ENCODE results near the gene PCDHA1. TPM values are rescaled to one million over a fixed set of nuclear protein-coding genes. Genes with fewer than 3 reads are reported as not detected.

The PCDHA1 gene
- total RNA-seq, 1 experiment from 2014 or later: not detected

GRCh38 chr5:140753561-140753960 lies 32.4 kb upstream of the PCDHA1 start:
- no peak overlapping the region for H3K4me3 Mint-ChIP-seq (ENCODE audit: unreplicated experiment)
- TF ChIP-seq CTCF (IDR thresholded peaks at IDR 0.05; ENCODE audit: insufficient read depth in 1 of 2, low read depth in 1 of 2, low read length in 1 of 2, severe bottlenecking in 1 of 2, unreplicated experiment in 1 of 2): no peak
- no peak for DNase-seq
- H3K4me1 Mint-ChIP-seq (ENCODE audit: low read depth, unreplicated experiment): no peaks in the 10 kb centered on the region
- Histone ChIP-seq H3K4me1 (no peaks in the 10 kb centered on the region), H3K36me3 (ENCODE audit: control insufficient read depth, insufficient read depth, low read length) (no peaks in the 10 kb centered on the region), H3K27me3 (replicated peaks; ENCODE audit: control insufficient read depth, insufficient read depth, low read length) (no peaks in the 10 kb centered on the region), H3K9me3 (peaks cover 13% of the 10 kb centered on the region), H3K4me3 (ENCODE audit: low read depth, low read length) (no peak overlapping the region)
- H3K36me3 Mint-ChIP-seq (ENCODE audit: insufficient read depth, unreplicated experiment): peaks cover 6% of the 10 kb centered on the region
- H3K9me3 Mint-ChIP-seq (ENCODE audit: unreplicated experiment): peaks cover 54% of the 10 kb centered on the region
- intact Hi-C loops (cut with micrococcal nuclease; ENCODE audit: unreplicated experiment): no loop called here
- BruUV-seq (replicated peaks): no TSS peak
- H3K27me3 Mint-ChIP-seq (ENCODE audit: insufficient read depth, unreplicated experiment): no peaks in the 10 kb centered on the region
- H3K27ac Mint-ChIP-seq (ENCODE audit: unreplicated experiment): no peak overlapping the region
- CTCF ChIA-PET: no interaction called here
- POLR2A ChIA-PET: no interaction called here

GRCh38 chr5:140764177-140764973 lies 21.6 kb upstream of the PCDHA1 start:
- H3K9me3 Mint-ChIP-seq (ENCODE audit: unreplicated experiment): peaks cover 35% of the 10 kb centered on the region
- no peak overlapping the region for H3K4me3 Mint-ChIP-seq (ENCODE audit: unreplicated experiment)
- ChIA-PET POLR2A (no interaction called here), CTCF (no interaction called here)
- DNase-seq: no peak
- H3K36me3 Mint-ChIP-seq (ENCODE audit: insufficient read depth, unreplicated experiment): no peaks in the 10 kb centered on the region
- H3K27ac Mint-ChIP-seq (ENCODE audit: unreplicated experiment): no peak overlapping the region
- Histone ChIP-seq H3K36me3 (ENCODE audit: control insufficient read depth, insufficient read depth, low read length) (no peaks in the 10 kb centered on the region), H3K9me3 (peaks cover 36% of the 10 kb centered on the region), H3K4me3 (ENCODE audit: low read depth, low read length) (no peak overlapping the region), H3K4me1 (no peaks in the 10 kb centered on the region), H3K27me3 (replicated peaks; ENCODE audit: control insufficient read depth, insufficient read depth, low read length) (no peaks in the 10 kb centered on the region)
- intact Hi-C loops (cut with micrococcal nuclease; ENCODE audit: unreplicated experiment): no loop called here
- TF ChIP-seq CTCF (IDR thresholded peaks at IDR 0.05; ENCODE audit: insufficient read depth in 1 of 2, low read depth in 1 of 2, low read length in 1 of 2, severe bottlenecking in 1 of 2, unreplicated experiment in 1 of 2): no peak
- H3K27me3 Mint-ChIP-seq (ENCODE audit: insufficient read depth, unreplicated experiment): no peaks in the 10 kb centered on the region
- H3K4me1 Mint-ChIP-seq (ENCODE audit: low read depth, unreplicated experiment): no peaks in the 10 kb centered on the region
- no TSS peak for BruUV-seq (replicated peaks)

GRCh38 chr5:140767444-140767843 lies 18.5 kb upstream of the PCDHA1 start:
- CTCF ChIA-PET: no interaction called here
- H3K36me3 ChIP-seq (ENCODE audit: control insufficient read depth, insufficient read depth, low read length): no peaks in the 10 kb centered on the region

More at GRCh38 chr5:140767444-140767843, 18.5 kb upstream of the PCDHA1 start:
- H3K27me3 ChIP-seq (replicated peaks; ENCODE audit: control insufficient read depth, insufficient read depth, low read length): no peaks in the 10 kb centered on the region
- no peaks in the 10 kb centered on the region for H3K4me1 Mint-ChIP-seq (ENCODE audit: low read depth, unreplicated experiment)
- H3K4me1 ChIP-seq: no peaks in the 10 kb centered on the region
- peaks cover 51% of the 10 kb centered on the region for H3K9me3 Mint-ChIP-seq (ENCODE audit: unreplicated experiment)
- POLR2A ChIA-PET: no interaction called here
- no peak overlapping the region for H3K4me3 Mint-ChIP-seq (ENCODE audit: unreplicated experiment)
- H3K27ac Mint-ChIP-seq (ENCODE audit: unreplicated experiment): no peak overlapping the region
- no peaks in the 10 kb centered on the region for H3K27me3 Mint-ChIP-seq (ENCODE audit: insufficient read depth, unreplicated experiment)
- DNase-seq: no peak
- no peak for TF ChIP-seq CTCF (IDR thresholded peaks at IDR 0.05; ENCODE audit: insufficient read depth in 1 of 2, low read depth in 1 of 2, low read length in 1 of 2, severe bottlenecking in 1 of 2, unreplicated experiment in 1 of 2)
- H3K4me3 ChIP-seq (ENCODE audit: low read depth, low read length): no peak overlapping the region
- no TSS peak for BruUV-seq (replicated peaks)
- peaks cover 31% of the 10 kb centered on the region for H3K9me3 ChIP-seq
- no peaks in the 10 kb centered on the region for H3K36me3 Mint-ChIP-seq (ENCODE audit: insufficient read depth, unreplicated experiment)
- intact Hi-C loops (cut with micrococcal nuclease; ENCODE audit: unreplicated experiment): no loop called here

All from Caco-2 (cell line).